Brain microvascular endothelial cell (primary cell): ENCODE results near the gene PPIL6.

ENCODE experiments used
- DNase-seq: peaks from one replicate; pipeline ENCODE4 v3.0.0-alpha.2; 2020
- H3K27ac ChIP-seq: fragments of 250-450 bp; sonication (Bioruptor Pico); 2 replicates; pipeline ENCODE4 v1.5.1; 2020; ENCODE audit warnings: mild to moderate bottlenecking, moderate library complexity
- H3K27me3 ChIP-seq: fragments of 250-450 bp; sonication (Bioruptor Pico); replicated peaks from 2 replicates; pipeline ENCODE4 v1.5.1; 2020; ENCODE audit warnings: mild to moderate bottlenecking
- H3K36me3 ChIP-seq: fragments of 250-450 bp; sonication (Bioruptor Pico); replicated peaks from 2 replicates; pipeline ENCODE4 v1.5.1; 2020; ENCODE audit warnings: mild to moderate bottlenecking
- H3K4me3 ChIP-seq: 2 replicates; pipeline ENCODE4 v1.5.1; 2011; ENCODE audit warnings: low read depth, mild to moderate bottlenecking, control low read depth, low read length, moderate library complexity
- in situ Hi-C: cut with HindIII; loops from 2 replicates; pipeline ENCODE4 v1.10.0; 2017; ENCODE audit warnings: low sequenced_read_pairs, low pct_ligation_motif_present
- TF ChIP-seq, protein P1 (sequence below): IDR thresholded peaks from 2 replicates; pipeline ENCODE4 v1.5.1; 2011; ENCODE audit warnings: low read depth, mild to moderate bottlenecking, moderate library complexity, low read length, control low read depth, inconsistent platforms; ENCODE audit errors: missing control alignments

PPIL6 gene

GRCh38 chr6:109477184-109477583 is 36.8 kb upstream of the PPIL6 start:
- Histone ChIP-seq H3K27me3 (no peaks in the 10 kb centered on the region), H3K27ac (no peak overlapping the region), H3K4me3 (no peak overlapping the region), H3K36me3 (peaks cover 41% of the 10 kb centered on the region)
- TF ChIP-seq, protein P1, sequence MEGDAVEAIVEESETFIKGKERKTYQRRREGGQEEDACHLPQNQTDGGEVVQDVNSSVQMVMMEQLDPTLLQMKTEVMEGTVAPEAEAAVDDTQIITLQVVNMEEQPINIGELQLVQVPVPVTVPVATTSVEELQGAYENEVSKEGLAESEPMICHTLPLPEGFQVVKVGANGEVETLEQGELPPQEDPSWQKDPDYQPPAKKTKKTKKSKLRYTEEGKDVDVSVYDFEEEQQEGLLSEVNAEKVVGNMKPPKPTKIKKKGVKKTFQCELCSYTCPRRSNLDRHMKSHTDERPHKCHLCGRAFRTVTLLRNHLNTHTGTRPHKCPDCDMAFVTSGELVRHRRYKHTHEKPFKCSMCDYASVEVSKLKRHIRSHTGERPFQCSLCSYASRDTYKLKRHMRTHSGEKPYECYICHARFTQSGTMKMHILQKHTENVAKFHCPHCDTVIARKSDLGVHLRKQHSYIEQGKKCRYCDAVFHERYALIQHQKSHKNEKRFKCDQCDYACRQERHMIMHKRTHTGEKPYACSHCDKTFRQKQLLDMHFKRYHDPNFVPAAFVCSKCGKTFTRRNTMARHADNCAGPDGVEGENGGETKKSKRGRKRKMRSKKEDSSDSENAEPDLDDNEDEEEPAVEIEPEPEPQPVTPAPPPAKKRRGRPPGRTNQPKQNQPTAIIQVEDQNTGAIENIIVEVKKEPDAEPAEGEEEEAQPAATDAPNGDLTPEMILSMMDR, result no peak
- no peak for DNase-seq
- in situ Hi-C loops, result no loop called here

DNA sequence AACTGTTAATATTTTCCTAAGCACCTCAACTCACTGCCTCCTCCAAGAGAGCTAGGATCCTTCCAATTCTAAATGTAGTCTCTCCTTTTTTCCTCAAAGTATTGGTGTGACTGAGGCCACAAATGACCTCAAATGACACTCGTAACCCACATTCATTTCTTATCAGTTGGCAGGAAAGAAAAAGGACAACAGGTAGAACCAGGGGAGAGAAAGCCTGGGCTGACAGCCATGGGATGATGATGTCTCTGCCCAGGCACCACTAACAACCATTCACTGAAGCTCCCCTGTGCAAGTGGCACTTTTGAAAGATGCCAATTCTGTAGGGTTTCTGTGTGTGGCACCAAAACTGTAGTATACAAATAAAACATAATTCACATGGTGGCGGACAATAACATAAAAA is 35.2 kb upstream of the PPIL6 start:
- Histone ChIP-seq H3K27me3 (no peaks in the 10 kb centered on the region), H3K27ac (no peak overlapping the region), H3K4me3 (no peak overlapping the region), H3K36me3 (peaks cover 44% of the 10 kb centered on the region)
- TF ChIP-seq, protein P1, result no peak
- in situ Hi-C loops, result no loop called here
- no peak for DNase-seq

DNA sequence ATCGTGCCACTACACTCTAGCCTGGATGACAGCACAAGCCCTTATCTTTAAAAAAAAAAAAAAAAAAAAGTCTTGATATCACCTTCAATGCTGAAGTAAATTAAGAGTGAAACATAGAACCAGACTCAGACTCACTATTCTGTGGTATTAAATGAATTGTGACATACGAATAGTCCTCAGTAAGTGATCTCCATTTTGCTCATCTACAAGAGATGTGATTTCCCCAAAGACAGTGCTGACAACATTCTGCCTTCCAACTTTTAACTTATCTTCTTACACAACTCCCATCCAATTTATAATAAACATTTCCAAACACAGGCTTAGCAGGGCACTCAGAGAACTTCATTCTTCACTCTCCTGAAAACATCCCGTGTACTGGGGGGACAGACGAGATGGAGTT is 34.6 kb upstream of the PPIL6 start:
- Histone ChIP-seq H3K36me3 (peaks cover 43% of the 10 kb centered on the region), H3K4me3 (no peak overlapping the region), H3K27ac (no peak overlapping the region), H3K27me3 (no peaks in the 10 kb centered on the region)
- in situ Hi-C loops, result no loop called here
- TF ChIP-seq, protein P1, result no peak
- DNase-seq, result no peak

GRCh38 chr6:109473120-109473519 is 32.7 kb upstream of the PPIL6 start:
- Histone ChIP-seq H3K27ac (no peak overlapping the region), H3K36me3 (peaks cover 41% of the 10 kb centered on the region), H3K27me3 (no peaks in the 10 kb centered on the region), H3K4me3 (no peak overlapping the region)
- no peak for DNase-seq
- in situ Hi-C loops, result no loop called here
- TF ChIP-seq, protein P1, result no peak

DNA sequence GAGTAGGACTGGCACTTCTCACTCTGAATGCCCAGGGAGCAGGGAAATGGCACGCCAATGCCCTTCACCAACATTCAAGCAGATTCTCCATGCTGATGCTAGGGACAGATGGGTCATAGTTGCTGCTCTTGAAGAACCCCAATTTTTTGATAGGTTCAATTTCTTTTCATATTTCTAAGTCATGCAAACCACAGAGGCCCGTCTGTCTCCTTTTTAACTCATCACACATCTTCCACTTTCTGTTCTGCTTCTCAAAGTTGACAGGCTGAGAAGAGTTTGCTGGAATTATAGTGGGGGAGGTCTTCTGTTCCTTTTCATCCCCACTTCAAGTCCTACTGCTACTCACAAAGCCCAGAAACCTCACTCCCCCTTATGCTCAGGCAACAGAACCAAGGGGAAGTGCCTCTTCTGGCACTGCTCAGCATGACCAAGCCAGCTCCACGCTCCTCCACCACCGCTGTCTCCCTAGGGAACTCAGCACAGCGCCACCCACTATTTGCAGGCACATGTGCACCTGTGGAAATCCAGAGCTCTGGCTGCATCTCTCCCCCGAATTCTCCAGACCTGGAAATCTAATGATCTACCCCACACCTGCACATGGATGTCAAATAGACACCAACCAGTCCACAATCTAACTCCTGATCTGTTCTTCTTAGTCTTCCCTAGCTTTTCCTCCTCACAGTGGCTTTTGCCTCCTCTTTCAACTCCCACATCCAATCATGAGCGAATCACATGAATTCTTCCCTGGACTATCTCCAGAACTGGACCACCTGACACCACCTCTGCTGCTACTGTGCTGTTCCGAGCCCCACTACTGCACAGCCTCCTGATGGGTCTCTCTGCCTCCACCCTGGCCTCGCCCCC is 31.9 kb upstream of the PPIL6 start:
- peaks cover 41% of the 10 kb centered on the region for H3K36me3 ChIP-seq
- TF ChIP-seq, protein P1, result no peak

More for the DNA sequence above, 31.9 kb upstream of the PPIL6 start:
- Histone ChIP-seq H3K27me3 (no peaks in the 10 kb centered on the region), H3K27ac (no peak overlapping the region), H3K4me3 (no peak overlapping the region)
- in situ Hi-C loops, result no loop called here
- no peak for DNase-seq
